Mammary epithelial cell (primary cell): ENCODE measurements around the gene SRPK2.

Experiments
- CTCF ChIP-seq, 2 donors: IDR thresholded peaks in 1 of 2; conservative IDR thresholded peaks in 1 of 2; 2 replicates each; pipeline ENCODE4 v1.5.1; 2011 to 2012; ENCODE audit warnings: inconsistent platforms in 2 of 2, low read length in 2 of 2, mild to moderate bottlenecking in 2 of 2, control low read depth in 1 of 2, low read depth in 1 of 2; ENCODE audit not compliant: insufficient read depth in 1 of 2; ENCODE audit errors: extremely low read depth in 1 of 2
- EZH2 ChIP-seq: IDR thresholded peaks from 2 replicates; pipeline ENCODE4 v1.6.1; 2012; ENCODE audit warnings: low read length, inconsistent platforms, borderline replicate concordance

- TF ChIP-seq CTCF (conservative IDR thresholded peaks at IDR 0.05 in 1 of 2, IDR thresholded peaks at IDR 0.05 in 1 of 2; ENCODE audit: extremely low read depth in 1 of 2, insufficient read depth in 1 of 2, low read depth in 1 of 2, low read length in 2 of 2), result no peak
- no peak for TF ChIP-seq EZH2
These were observed 25.2 kb upstream of the SRPK2 start for GRCh38 chr7:105413887-105414437.
